ENCODE data around the gene ELAVL3.

The ELAVL3 gene

GRCh38 chr19:11513946-11514345, 33.1 kb upstream of the ELAVL3 start:
- H3K27me3 ChIP-seq (ENCODE audit: insufficient read depth, low read depth) = no peaks in the 10 kb centered on the region
- H2AFZ ChIP-seq (ENCODE audit: low read depth) = no peak overlapping the region
- H4K20me1 ChIP-seq (ENCODE audit: insufficient read depth) = no peaks in the 10 kb centered on the region
- no peak overlapping the region for H3K9ac ChIP-seq
- no peaks in the 10 kb centered on the region for H3K4me1 ChIP-seq (ENCODE audit: low read depth, poor library complexity, severe bottlenecking)
- H3K79me2 ChIP-seq (ENCODE audit: insufficient read depth, low read depth) = no peaks in the 10 kb centered on the region
- H3K36me3 ChIP-seq (ENCODE audit: insufficient read depth) = no peaks in the 10 kb centered on the region
- H3K27ac ChIP-seq = no peak overlapping the region
- TF ChIP-seq CTCF (conservative IDR thresholded peaks at IDR 0.05; ENCODE audit: low read depth, low read length) = no peak
- H3K4me3 ChIP-seq (IDR thresholded peaks at IDR 0.05; ENCODE audit: insufficient read depth, low read depth, low read length) = no peak overlapping the region
- no peak overlapping the region for H3K4me2 ChIP-seq

GRCh38 chr19:11510444-11510843, 29.6 kb upstream of the ELAVL3 start:
- Histone ChIP-seq H3K36me3 (ENCODE audit: insufficient read depth) (no peaks in the 10 kb centered on the region), H2AFZ (ENCODE audit: low read depth) (no peak overlapping the region), H3K4me3 (IDR thresholded peaks at IDR 0.05; ENCODE audit: insufficient read depth, low read depth, low read length) (no peak overlapping the region), H3K4me2 (no peak overlapping the region), H3K27me3 (ENCODE audit: insufficient read depth, low read depth) (no peaks in the 10 kb centered on the region), H3K9ac (no peak overlapping the region), H3K79me2 (ENCODE audit: insufficient read depth, low read depth) (no peaks in the 10 kb centered on the region), H4K20me1 (ENCODE audit: insufficient read depth) (no peaks in the 10 kb centered on the region), H3K27ac (no peak overlapping the region), H3K4me1 (ENCODE audit: low read depth, poor library complexity, severe bottlenecking) (peaks cover 4% of the 10 kb centered on the region)
- no peak for TF ChIP-seq CTCF (conservative IDR thresholded peaks at IDR 0.05; ENCODE audit: low read depth, low read length)

DNA sequence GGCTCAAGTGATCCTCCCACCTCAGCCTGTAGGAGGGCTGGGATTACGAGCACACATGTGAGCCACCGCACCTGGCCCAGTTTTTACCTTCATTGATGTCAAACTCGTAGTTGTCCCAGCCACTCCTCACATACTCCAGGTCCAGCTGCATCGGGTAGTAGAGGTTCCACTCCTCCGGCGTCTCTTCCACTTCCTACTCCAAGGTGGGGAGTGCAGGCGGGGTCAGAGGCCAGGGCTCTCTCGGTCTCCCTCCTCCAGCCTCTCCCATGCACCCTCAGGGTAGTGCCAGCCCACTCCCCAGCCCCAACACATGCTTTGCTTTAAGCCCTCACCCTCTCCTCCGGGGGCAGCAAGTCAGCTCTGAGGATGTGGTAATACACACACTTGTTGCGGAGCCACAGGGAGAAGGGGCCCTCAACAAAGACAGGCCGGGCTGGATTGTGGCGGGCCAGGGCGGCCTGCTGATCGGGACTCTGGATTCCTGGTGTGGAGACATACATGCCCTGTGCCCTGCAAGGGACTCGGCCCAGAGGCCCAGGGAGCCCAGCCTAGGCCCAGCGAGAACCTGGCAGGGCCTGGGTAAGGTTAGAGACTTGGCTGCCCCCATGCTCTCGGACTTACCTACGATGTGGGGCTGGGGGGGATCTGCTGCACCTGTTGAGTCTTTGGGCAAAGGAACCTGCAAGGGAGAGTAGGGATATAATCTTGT, 26.7 kb upstream of the ELAVL3 start:
- Histone ChIP-seq H3K27ac (no peak overlapping the region), H3K4me3 (IDR thresholded peaks at IDR 0.05; ENCODE audit: insufficient read depth, low read depth, low read length) (no peak overlapping the region), H3K4me2 (no peak overlapping the region), H2AFZ (ENCODE audit: low read depth) (no peak overlapping the region), H3K9ac (no peak overlapping the region), H3K4me1 (ENCODE audit: low read depth, poor library complexity, severe bottlenecking) (peaks cover 10% of the 10 kb centered on the region), H3K27me3 (ENCODE audit: insufficient read depth, low read depth) (no peaks in the 10 kb centered on the region), H3K36me3 (ENCODE audit: insufficient read depth) (no peaks in the 10 kb centered on the region), H3K79me2 (ENCODE audit: insufficient read depth, low read depth) (no peaks in the 10 kb centered on the region), H4K20me1 (ENCODE audit: insufficient read depth) (no peaks in the 10 kb centered on the region)
- no peak for TF ChIP-seq CTCF (conservative IDR thresholded peaks at IDR 0.05; ENCODE audit: low read depth, low read length)

DNA sequence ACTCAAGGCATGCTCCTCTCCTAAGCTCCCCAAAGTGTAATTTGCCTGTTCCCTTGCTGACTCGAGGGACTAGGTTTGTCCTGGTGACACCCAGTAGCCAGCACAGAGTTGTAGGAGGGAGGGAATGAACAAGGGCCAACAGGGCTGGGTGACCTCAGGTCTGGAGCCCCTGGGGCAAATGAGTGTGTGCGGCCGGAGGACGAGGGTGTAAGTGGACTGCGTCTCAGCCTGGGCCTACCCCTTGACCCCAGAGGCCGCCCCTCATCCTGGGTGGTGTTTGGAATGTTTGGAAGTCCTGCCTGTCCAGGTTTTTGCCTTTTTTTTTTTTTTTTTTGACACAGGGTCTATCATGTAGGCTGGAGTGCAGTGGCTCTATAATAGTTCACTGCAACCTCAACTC, 26.1 kb upstream of the ELAVL3 start:
- H2AFZ ChIP-seq (ENCODE audit: low read depth) = no peak overlapping the region
- no peaks in the 10 kb centered on the region for H3K36me3 ChIP-seq (ENCODE audit: insufficient read depth)
- H3K27ac ChIP-seq = no peak overlapping the region
- TF ChIP-seq CTCF (conservative IDR thresholded peaks at IDR 0.05; ENCODE audit: low read depth, low read length) = no peak
- H4K20me1 ChIP-seq (ENCODE audit: insufficient read depth) = no peaks in the 10 kb centered on the region
- H3K27me3 ChIP-seq (ENCODE audit: insufficient read depth, low read depth) = no peaks in the 10 kb centered on the region
- peaks cover 10% of the 10 kb centered on the region for H3K4me1 ChIP-seq (ENCODE audit: low read depth, poor library complexity, severe bottlenecking)
- no peaks in the 10 kb centered on the region for H3K79me2 ChIP-seq (ENCODE audit: insufficient read depth, low read depth)
- H3K4me3 ChIP-seq (IDR thresholded peaks at IDR 0.05; ENCODE audit: insufficient read depth, low read depth, low read length) = no peak overlapping the region
- no peak overlapping the region for H3K9ac ChIP-seq
- no peak overlapping the region for H3K4me2 ChIP-seq

Measured in KMS-11 (cell line).